ENCODE results near the gene VMP1. TPM values are rescaled to one million over a fixed set of nuclear protein-coding genes. Genes with fewer than 3 reads are reported as not detected.
"Not testable (repeated sequence)": the region's sequence is repeated elsewhere in the genome, so short reads cannot be mapped to it uniquely, and the experiment has no call there.

The VMP1 gene
- total RNA-seq, 1 donor from 2014 or later = 65.0 TPM

DNA sequence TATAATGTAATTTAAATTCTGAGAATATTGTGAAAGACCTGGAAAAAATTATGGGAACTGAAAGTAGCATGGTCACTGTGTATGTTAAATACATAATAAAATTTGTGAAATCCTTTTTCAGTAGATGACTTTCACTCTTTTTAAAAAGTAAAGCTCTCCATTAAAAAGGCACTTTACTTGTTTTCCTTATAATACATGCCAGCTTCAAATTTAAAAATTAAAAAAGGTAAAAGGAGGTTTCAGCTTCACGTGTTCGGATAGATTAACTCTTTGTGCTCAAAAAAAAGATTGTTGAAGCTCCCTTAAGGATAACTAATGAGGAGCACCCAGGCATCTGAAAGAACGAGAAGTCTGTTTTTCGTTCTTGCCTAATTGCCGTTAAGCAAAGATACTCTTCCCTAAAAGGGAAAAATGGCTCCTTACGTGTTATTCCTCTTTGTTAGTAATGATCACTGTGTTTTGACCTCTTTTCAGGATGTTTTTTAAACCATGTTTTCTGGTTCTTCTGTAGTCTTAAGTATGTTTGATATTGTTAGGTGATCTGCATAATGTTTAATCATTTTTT is 97.5 kb downstream of the VMP1 start:
- no peak for ATAC-seq
- DNase-seq (ENCODE audit: low spot score) = no peak

DNA sequence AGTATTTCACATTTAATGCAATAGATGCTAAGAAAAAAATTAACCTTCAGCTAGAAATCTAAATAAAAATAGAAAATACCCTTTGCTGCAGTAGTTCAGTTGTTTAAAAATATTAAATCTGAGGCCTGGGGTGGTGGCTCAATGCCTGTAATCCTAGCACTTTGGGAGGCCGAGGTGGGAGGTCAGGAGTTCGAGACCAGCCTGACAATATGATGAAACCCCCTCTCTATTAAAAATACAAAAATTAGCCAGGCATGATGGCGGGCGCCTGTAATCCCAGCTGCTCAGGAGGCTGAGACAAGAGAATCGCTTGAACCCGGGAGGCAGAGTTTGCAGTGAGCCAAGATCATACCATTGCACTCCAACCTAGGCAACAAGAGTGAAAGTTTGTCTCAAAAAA is 98.9 kb downstream of the VMP1 start:
- not testable (repeated sequence) for DNase-seq (ENCODE audit: low spot score); ATAC-seq

DNA sequence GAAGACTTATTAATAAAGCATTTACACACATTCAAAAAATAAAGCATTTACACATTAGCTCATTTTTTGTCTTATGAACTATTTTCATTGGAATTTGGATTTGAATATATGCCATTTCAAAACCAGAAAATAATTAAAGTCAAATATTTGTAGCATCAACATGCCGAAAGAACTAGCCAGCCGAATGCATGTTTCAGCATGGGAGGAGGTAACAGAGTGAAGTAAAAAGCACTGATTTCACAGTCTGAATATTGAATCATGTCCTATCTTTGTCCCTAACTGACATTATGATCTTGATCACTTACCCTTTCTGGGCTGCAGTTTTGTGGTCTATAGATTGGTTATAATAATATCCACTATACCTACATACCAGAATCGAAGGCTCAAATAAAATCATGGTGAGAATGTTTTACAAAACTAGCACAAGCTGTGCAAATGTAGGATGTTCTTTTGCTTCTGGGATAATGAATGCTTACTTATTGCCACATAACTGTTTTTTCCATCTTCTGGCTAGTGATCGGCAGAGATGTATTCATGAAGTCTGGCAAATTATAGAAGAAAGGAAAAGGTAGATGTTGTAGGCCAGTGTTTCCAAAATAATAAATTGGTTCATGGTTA is 100.5 kb downstream of the VMP1 start:
- DNase-seq (ENCODE audit: low spot score) (no peak), ATAC-seq (no peak)

DNA sequence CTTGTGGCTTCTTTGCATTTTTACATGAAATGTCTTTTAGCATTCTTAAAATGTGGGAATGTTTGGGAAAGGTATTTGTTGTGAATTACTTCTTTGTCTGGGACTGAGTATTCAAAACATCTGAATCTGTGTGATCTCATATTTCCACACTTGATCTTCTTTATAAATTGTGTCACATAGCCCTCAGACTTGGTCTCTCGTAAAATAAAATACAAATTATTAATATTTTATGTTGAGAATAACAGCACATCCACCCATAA is 103.4 kb downstream of the VMP1 start:
- DNase-seq (ENCODE audit: low spot score) (no peak), ATAC-seq (no peak)

DNA sequence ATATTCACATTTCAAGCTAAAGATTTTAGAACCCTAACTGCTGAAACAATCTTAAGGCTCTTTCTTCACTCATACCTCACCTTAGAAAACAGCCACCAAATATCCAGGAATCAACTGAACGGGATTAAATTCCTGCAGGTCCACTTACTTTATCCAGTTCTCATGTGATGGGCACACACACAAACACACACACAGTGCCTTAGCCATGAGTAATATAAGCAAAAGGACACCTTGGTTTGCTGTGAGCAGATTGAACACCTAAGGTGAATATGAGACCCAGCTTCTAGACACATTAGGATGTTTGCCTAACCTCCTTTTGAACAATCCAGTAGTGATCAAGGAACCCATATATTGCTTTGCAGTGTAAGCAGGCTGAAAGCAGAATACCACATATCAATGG is 103.8 kb downstream of the VMP1 start:
- no peak for DNase-seq (ENCODE audit: low spot score)
- no peak for ATAC-seq

DNA sequence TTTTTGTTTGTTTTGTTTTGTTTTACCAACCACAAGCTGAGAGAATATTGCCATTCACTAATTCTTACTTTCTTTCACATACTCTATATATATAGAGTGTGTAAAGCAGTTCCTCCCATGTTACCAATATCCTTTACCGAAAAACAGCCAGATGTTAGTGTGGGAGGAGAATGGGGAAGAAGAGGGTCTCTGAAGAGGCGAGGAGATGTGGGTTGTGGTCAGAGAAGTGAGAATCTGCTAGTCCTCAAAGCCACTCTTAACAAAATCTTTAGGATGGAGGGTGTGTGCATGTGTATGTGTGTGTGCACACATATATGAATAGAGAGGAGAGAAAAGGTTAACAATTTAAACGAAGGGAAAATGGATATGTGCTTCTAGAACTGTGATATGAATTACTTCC is 104.7 kb downstream of the VMP1 start:
- no peak for ATAC-seq
- no peak for DNase-seq (ENCODE audit: low spot score)

DNA sequence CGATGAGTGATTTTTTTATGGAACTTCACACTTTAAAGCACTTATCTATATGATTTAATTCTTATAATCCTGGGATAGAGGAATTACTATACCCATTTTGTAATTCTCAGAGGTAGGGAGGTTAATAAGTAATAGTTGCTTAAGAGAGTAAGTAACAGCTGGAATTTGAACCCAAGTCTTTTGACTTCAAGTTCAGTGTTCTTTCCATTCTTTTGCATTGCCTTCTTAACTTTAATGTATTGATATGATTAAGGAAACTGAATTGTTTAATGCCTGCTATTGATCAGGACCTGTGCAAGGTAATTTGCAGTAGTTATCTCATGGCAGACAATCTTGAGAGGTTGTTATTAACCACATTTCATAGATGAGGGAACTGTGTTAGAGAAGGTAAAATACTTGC is 106.8 kb downstream of the VMP1 start:
- no peak for DNase-seq (ENCODE audit: low spot score)
- ATAC-seq = no peak

DNA sequence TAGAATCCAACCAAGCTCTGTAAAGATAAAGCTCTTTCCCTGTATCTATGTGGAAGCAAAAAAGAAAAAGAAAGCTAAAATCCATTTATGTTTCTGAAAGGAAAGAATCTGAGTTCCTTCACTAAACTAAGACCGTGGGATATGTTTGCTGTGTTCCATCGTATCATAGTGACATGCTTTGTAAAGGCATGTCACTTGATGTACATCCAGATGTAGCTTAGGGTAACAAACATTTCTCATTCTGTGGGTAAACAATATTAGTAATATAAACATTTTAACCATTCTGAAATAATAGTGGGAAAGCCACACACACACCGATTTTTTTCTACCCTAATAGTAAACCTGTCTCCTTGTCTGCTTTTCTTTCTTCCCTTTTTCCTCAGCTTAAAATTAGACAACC is 107.2 kb downstream of the VMP1 start:
- DNase-seq (ENCODE audit: low spot score) = no peak
- no peak for ATAC-seq

DNA sequence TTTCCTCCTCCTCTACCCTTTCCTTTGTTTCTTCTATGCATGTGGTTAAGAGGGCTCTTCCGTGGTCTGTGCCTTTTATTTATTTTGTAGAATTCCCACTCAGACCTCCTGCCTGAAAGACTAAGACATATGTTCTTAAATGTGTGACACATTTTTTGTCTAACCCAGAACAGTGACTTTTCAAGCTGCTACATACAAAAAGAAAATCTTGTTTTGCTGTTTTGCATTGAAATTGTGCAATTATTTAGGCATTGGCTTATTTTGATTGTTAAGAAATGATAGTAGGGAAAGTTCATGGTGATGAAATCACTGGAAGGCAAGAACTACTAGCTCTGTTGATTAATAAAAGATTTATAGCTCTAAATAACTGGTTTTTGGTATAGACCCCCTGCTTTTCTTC is 108.5 kb downstream of the VMP1 start:
- ATAC-seq (peak; percentile 76), DNase-seq (ENCODE audit: low spot score) (no peak)

DNA sequence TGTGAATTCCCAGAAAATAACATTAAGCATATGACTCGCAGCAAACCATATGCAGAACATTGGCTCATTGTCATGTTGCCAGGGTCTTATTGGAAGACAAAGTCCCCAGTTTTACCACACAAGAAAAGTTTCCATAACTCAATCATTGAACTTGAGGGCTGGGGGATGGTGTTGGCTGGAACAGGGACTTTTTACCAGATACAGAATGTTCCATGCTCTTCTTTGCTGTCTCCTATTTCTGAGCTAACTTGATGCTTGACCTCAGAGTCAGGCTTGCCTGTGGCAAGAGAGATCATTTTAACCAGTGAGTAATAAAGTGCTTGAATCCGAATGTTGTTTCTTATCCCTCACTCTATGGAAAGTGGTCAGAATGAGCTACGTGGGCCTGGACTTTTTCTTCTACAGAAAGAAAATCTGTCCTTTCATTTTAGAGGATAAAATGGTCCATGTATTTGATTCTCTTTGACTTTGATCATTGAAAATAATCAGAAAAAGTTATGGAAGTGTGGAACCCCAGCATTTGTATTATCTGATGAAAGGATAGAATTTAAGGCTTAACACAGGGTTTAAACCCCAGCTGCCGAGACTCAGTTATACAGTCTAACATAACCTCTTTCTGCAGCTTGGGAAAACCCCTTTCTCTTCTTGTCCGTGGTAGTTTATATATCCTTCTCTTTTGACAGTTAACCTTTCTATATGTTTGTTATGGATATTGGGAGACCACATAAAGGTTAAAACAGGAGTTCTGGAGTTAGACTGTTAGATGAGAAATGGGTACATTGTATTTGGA is 118.3 kb downstream of the VMP1 start:
- DNase-seq (ENCODE audit: low spot score) = no peak
- ATAC-seq = no peak

DNA sequence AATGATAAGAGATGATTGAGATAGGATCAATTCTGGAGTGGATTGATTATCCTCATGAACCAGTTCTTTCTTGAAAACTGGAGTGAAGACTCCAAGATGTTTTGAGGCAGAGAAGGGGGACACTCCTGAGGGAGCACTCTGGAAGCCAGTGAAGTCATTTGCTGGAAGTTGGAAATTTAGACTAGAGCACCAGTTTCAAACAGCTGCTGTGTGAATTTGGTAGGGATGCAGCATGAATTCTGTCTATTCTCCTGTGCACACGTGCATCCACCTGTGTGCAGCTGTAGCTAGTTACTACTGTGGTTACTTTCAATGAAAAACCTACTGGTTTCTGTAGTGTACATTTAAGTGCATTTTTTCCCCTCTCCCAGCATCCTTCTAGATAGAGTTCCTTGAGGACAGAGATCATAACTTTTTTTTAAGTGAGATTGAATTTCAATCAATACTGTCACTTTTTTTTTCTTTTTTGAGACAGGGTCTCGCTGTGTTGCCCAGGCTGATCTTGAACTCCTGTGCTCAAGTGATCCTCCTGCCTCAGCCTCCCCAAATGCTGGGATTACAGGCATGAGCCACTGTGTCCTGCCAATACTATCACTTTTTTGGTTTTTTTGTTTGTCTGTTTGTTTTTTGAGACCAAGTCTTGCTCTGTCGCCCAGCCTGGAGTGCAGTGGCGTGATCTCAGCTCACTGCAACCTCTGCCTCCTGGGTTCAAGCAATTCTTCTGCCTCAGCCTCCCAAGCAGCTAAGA is 119.4 kb downstream of the VMP1 start:
- DNase-seq (ENCODE audit: low spot score) (no peak), ATAC-seq (no peak)

DNA sequence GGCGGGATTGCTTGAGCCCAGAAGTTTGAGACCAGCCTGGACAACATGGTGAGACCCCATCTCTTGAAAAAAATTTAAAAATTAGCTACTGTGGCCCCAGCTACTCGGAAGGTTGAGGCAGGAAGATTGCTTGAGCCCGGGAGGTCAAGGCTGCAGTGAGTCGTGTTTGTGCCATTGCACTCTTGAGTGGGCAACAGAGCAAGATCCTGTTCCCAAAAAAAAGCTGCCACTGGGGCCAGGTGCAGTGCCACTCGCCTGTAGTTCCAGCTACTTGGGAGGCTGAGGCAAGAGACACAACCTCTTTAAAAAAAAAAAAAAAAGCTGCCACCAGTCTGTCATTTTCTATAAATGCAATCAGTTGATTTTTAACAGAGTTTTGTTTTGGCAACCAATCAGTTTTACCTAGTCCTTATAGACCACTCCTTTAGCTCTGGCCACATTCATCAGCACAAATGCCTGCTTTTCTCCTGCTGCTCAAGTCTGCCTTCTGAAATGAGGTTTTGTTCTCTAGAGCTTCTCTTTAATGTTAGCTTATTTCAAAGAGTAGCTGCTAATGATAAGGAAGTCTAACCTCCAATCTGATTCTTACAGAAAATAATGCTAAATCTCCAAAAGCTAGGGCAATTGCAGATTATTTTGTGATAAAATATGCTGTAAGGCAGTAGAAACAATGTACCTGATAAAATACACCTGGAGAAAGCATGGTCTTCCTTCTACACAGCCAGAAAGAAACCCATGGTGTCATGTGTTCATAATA is 120.4 kb downstream of the VMP1 start:
- ATAC-seq (no peak), DNase-seq (ENCODE audit: low spot score) (no peak)

DNA sequence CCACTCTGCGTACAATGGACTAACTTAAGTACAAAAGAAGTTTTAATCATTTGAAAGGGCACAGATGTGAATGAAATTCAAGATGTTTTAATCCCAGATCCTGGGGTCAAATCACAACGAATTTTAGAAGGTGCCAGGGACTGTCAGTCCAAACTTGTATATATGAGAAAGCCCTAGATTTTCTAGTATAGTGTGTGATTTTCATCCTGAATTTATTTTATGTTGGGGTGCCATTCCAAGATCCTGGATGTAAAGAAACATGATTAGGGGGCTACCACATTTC is 121.0 kb downstream of the VMP1 start:
- ATAC-seq = no peak
- no peak for DNase-seq (ENCODE audit: low spot score)

DNA sequence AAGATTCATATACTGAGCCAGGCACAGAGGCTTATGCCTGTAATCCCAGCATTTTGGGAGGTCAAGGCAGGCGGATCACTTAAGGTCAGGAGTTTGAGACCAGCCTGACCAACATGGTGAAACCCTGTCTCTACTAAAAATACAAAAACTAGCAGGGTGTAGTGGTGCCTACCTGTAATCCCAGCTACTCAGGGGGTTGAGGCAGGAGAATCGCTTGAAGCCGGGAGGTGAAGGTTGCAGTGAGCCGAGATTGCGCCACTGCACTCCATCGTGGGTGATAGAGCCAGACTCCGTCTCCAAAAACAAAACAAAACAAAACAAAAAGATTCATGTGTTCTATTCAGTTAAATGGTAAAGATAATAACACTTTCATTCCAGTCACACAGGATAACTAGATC is 121.4 kb downstream of the VMP1 start:
- peak; percentile 38 for ATAC-seq
- not testable (repeated sequence) for DNase-seq (ENCODE audit: low spot score)

DNA sequence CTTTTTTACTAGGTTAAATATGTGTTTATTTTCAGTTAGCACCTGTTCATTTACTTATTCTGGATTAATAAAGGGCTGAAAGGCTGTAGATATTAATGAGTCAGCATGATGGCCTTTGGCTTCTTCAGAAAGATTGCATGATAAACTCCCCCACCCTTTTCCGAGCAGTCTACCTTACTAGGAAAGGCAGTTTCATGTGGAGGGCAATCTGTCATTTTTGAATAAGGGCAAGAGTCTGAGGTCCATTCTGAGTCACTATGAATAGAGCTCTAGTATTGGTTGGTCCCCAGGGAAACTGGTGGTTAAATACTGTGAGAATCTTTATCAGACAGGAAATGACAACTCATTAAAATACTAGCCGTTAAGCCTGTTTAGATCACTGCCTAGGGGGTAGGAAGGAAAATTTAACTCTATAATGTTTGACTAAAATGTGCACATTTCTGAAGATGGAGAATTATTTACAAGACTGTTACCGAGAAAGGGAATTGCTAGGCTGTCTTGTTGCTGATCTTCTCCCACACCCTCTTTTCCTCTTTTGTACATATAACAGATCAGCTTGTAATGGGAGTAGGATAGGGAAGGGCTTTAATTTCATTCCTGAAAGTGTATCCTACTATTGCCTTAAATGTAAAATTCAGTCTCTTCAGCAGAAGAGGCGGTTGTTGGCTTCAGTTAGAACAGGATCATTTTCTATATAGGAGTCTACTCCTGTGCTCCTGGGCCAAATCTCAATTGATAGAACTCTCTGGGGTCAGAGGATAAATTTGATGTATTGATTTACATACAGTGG is 122.0 kb downstream of the VMP1 start:
- DNase-seq (ENCODE audit: low spot score) = no peak
- ATAC-seq = peak; percentile 88

DNA sequence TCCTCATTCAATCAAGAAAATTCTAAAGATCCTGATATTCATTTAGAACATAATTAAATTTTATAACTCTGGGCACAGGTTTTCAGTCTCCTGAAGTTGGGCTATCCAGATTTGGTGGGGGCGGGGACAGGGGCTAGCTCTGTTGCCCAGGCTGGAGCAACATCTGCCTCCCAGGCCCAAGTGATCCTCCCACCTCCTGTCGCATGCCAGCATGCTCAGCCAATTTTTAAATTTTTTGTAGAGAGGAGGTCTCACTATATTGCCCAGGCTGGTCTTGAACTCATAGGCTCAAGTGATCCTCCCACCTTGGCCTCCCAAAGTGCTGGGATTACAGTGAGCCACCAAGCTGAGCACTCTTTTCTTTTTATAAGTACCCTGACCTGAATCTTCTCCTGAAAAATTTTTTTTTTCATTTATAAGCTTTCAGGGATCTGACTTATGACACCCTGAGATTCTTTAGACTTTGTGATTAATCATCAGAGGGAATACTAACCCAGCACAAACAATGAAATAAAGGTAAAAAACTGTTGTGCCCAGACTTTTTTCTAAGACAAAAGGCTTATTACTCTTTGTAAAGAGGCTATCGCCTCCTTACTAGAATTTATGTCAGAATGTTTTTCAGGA is 122.7 kb downstream of the VMP1 start:
- DNase-seq (ENCODE audit: low spot score) = no peak
- ATAC-seq = no peak

DNA sequence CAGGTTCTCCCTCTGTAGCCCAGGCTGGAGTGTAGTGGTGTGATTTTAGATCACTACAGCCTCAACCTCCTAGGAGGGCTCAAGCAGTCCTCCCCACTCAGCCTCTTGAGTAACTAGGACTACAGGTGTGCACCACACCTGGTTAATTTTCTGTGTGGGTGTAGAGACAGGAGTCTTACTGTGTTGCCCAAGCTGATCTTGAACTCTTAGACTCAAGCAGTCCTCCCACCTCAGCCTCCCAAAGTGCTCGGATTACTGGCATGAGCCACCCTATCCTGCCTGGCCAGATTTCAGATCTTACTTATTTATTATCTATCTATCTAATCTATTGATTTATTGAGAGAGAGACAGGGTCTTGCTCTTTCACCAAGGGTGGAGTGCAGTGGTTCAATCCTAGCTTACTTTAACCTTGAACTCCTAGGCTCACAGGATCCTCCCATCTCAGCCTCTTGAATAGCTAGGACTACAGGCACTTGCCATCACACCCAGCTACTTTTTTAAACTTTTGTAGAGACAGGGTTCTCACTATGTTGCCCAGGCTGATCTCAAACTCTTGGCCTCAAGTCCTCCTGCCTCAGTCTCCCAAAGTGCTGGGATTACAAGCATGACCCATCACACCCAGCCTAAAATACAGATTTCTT is 123.5 kb downstream of the VMP1 start:
- DNase-seq (ENCODE audit: low spot score) (no peak), ATAC-seq (no peak)

DNA sequence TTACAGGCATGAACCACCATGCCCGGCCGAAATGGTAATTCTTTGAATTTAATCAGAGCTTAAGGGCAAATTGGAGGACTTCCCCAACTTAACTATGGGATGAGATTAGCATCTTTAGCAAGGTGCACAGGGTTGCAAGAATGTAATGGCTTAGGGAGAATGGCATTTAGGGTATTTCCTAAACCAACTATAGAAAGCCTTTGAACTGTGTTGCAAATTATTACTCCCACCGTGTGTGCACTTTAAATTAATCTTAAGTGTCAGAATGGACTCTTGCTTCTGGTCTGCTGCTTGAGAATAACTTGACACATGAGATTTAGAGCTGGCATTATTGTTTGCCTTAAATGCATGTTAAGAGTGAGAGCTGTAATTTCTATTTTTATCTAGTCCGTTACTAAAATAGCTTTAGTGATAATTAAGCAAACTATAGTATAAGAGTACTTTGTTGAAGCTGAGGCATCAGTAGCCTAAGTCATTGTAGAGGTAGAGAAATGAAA is 125.5 kb downstream of the VMP1 start:
- DNase-seq (ENCODE audit: low spot score) (no peak), ATAC-seq (no peak)

DNA sequence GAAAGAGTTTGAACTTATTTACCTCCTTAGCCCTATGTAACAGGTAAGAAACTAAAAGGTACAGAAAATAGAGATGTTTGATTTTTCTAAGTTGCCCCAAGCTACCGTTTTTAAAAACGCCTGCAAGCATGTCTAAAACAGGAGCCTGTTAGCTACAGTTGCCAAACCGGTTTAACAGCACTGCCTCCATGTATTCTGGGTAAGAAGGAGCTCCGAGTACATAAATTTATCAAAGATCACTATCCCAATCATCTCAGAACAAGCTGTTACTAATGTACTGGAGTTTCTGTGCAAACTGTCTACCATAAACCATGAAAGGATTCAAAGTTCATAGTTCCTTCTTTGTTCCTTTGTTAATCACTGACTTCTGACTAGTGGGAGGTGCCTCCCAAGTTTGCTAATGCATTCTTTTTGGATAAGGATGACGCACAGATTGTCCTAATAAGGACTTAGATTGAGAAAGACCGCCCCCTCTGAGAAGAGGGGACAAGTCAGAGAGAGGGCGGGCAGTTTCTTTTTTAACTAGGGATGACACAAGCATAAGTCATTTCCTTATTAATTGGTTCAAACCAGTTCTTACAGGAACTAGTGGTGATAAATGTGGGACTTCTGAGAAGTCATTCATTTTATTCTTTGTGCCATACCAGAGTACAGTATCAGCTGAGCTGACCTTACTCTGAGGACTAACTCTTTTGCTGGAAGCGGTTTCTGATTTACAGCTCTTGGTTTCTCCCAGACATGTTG is 130.0 kb downstream of the VMP1 start:
- DNase-seq (ENCODE audit: low spot score) (peak; percentile 77), ATAC-seq (peak; percentile 69)

Data from left lobe of liver (tissue), 2 donors.